Heart left ventricle (tissue), 13 donors: ENCODE measurements around the gene SMG5.

ENCODE experiments used
- CTCF ChIP-seq, 12 donors: fragments of 200-600 bp; sonication (generic) in 4 of 12; IDR thresholded peaks; one replicate each; pipeline versions ENCODE4 v1.5.0 to v1.8.0; 2018 to 2022; ENCODE audit warnings: antibody characterized with exemption in 12 of 12, mild to moderate bottlenecking in 5 of 12
- POLR2A ChIP-seq, 2 donors: fragments of 450-650 bp; IDR thresholded peaks; one replicate each; pipeline ENCODE4 v1.6.1; 2017; ENCODE audit warnings: antibody characterized with exemption in 2 of 2, mild to moderate bottlenecking in 2 of 2, moderate library complexity in 2 of 2
- donor health status: ischemic (EF 13 %, LVEDD 7.1; RV severe dilation, severe dysfunction).
- donor health status: DM: no; HTN: yes; CAD: no.
- donor health status: DM: no; HTN: no; CAD: no.
- donor health status: ischemic (EF 25% LVEDD 6.9; RV normal size, moderate dysfunction).
- donor health status: ischemic (EF 25% LVEDD 5.7; RV mildly dilated, moderate dysfunction).
- donor health status: ischemic (EF 35%, LVEDD 5.7; RV mildly dilated, moderate dysfunction).
- donor health status: nonischemic (EF 11% LVEDD 7.7; RV severe dilation, severe dysfunction).
- donor health status: DM: yes; HTN: yes; CAD: no.
- donor health status: PGD.
- donor health status: ischemic (EF 29% LVEDD 5.4; RV normal size, mild dysfunction).
- donor health status: nonischemic (EF 23%, LVEDD 6.1; RV moderate dilation, normal function).

DNA sequence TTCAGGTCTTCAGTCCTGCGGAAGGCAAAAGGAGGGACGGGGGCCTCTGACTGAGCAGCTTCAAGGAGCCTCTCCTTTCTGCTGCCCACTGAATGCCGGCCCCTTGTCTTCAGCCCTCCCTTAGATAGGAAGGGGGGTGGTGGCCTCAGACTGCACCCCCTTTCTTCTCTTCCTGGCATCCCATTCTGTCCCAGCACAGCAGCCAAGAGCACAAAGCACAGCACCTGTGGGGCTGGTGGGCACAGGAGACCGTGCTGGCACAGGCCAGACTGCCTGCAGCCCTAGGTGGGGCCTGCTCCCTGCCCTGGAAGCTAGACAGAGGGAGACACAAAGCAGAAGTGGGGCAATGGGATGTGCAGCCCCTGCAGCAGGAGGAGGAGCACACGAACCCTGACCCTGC is 33.0 kb downstream of the SMG5 start:
- TF ChIP-seq CTCF (IDR thresholded peaks at IDR 0.05) (no peak), POLR2A (IDR thresholded peaks at IDR 0.05) (no peak)
